Esophagus muscularis mucosa (tissue), 3 donors: ENCODE results near the gene PHLDA3.

Experiments
- POLR2A ChIP-seq: fragments of 450-650 bp; IDR thresholded peaks from one replicate; pipeline ENCODE4 v1.6.1; 2017; ENCODE audit warnings: antibody characterized with exemption, moderate library complexity, mild to moderate bottlenecking, low read depth
- POLR2AphosphoS5 ChIP-seq, 2 donors: sonication (generic); formaldehyde crosslinking; IDR thresholded peaks; one replicate each; pipeline ENCODE4 v1.6.1; 2017; ENCODE audit warnings: antibody characterized with exemption in 2 of 2
- TF ChIP-seq, protein P1 (sequence below), 3 experiments: fragments of 200-600 bp in 2 of 3; fragments of 450-650 bp in 1 of 3; sonication (generic) in 2 of 3; IDR thresholded peaks; one replicate each; pipeline ENCODE4 v1.5.1; 2017 to 2019; ENCODE audit warnings: antibody characterized with exemption in 3 of 3, mild to moderate bottlenecking in 2 of 3, moderate library complexity in 1 of 3

DNA sequence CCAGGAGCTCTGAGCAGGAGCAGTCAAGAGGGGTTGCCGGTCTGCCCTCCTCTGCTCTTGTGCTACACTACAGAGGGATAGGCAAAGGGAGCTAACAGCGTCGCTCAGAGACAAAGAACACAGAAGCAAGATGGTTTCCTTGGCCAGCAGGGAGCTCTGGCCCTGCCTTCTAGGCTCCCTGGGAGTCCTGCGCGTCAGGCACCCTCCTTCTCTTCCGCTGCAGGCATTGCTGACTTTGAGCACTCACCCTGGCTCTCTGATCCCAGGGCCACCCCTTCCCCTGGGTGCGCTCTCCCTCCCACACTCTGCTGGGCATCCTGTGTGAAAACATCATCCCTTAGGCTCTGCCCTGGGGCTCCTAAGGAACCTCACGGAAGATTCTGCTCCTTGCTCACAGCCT is 47.9 kb downstream of the PHLDA3 start:
- TF ChIP-seq POLR2A (no peak), POLR2AphosphoS5 (IDR thresholded peaks at IDR 0.05) (no peak)
- TF ChIP-seq, protein P1, sequence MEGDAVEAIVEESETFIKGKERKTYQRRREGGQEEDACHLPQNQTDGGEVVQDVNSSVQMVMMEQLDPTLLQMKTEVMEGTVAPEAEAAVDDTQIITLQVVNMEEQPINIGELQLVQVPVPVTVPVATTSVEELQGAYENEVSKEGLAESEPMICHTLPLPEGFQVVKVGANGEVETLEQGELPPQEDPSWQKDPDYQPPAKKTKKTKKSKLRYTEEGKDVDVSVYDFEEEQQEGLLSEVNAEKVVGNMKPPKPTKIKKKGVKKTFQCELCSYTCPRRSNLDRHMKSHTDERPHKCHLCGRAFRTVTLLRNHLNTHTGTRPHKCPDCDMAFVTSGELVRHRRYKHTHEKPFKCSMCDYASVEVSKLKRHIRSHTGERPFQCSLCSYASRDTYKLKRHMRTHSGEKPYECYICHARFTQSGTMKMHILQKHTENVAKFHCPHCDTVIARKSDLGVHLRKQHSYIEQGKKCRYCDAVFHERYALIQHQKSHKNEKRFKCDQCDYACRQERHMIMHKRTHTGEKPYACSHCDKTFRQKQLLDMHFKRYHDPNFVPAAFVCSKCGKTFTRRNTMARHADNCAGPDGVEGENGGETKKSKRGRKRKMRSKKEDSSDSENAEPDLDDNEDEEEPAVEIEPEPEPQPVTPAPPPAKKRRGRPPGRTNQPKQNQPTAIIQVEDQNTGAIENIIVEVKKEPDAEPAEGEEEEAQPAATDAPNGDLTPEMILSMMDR (IDR thresholded peaks at IDR 0.05) = no peak
